ENCODE results near the gene SYP.

Gene SYP

GRCh38 chrX:49211074-49211473 is 11.1 kb upstream of the SYP start:
- DNase-seq (ENCODE audit: low read depth) = no peak
- TF ChIP-seq CTCF (IDR thresholded peaks at IDR 0.05; ENCODE audit: low read length, missing control alignments) = no peak
- no peak overlapping the region for H3K4me3 ChIP-seq (replicated peaks; ENCODE audit: low read depth, low read length)

GRCh38 chrX:49210406-49210805 is 10.4 kb upstream of the SYP start:
- TF ChIP-seq CTCF (IDR thresholded peaks at IDR 0.05; ENCODE audit: low read length, missing control alignments) = no peak
- no peak for DNase-seq (ENCODE audit: low read depth)
- H3K4me3 ChIP-seq (replicated peaks; ENCODE audit: low read depth, low read length) = no peak overlapping the region

GRCh38 chrX:49209434-49210251 is 9.7 kb upstream of the SYP start:
- DNase-seq (ENCODE audit: low read depth) = no peak
- no peak for TF ChIP-seq CTCF (IDR thresholded peaks at IDR 0.05; ENCODE audit: low read length, missing control alignments)
- no peak overlapping the region for H3K4me3 ChIP-seq (replicated peaks; ENCODE audit: low read depth, low read length)

- no peak for DNase-seq (ENCODE audit: low read depth)
- TF ChIP-seq CTCF (IDR thresholded peaks at IDR 0.05; ENCODE audit: low read length, missing control alignments) = no peak
- H3K4me3 ChIP-seq (replicated peaks; ENCODE audit: low read depth, low read length) = no peak overlapping the region
Measured at GRCh38 chrX:49208399-49208798, 8.4 kb upstream of the SYP start.

GRCh38 chrX:49206543-49206942 is 6.5 kb upstream of the SYP start:
- no peak for DNase-seq (ENCODE audit: low read depth)
- no peak for TF ChIP-seq CTCF (IDR thresholded peaks at IDR 0.05; ENCODE audit: low read length, missing control alignments)
- H3K4me3 ChIP-seq (replicated peaks; ENCODE audit: low read depth, low read length) = no peak overlapping the region

- H3K4me3 ChIP-seq (replicated peaks; ENCODE audit: low read depth, low read length) = no peak overlapping the region
- no peak for DNase-seq (ENCODE audit: low read depth)
- no peak for TF ChIP-seq CTCF (IDR thresholded peaks at IDR 0.05; ENCODE audit: low read length, missing control alignments)
Measured at GRCh38 chrX:49205443-49205842, 5.5 kb upstream of the SYP start.

GRCh38 chrX:49204709-49205108 is 4.7 kb upstream of the SYP start:
- DNase-seq (ENCODE audit: low read depth) = no peak
- no peak for TF ChIP-seq CTCF (IDR thresholded peaks at IDR 0.05; ENCODE audit: low read length, missing control alignments)
- no peak overlapping the region for H3K4me3 ChIP-seq (replicated peaks; ENCODE audit: low read depth, low read length)
